Measurements from ENCODE around the gene GM2A. TPM values are rescaled to one million over a fixed set of nuclear protein-coding genes. Genes with fewer than 3 reads are reported as not detected.

The GM2A gene
- total and polyA plus RNA-seq, 2 of the 8 experiments (the other 6 are each of a cell fraction or from before 2014, with no cell fraction given), result 18.5 to 32.2 TPM

DNA sequence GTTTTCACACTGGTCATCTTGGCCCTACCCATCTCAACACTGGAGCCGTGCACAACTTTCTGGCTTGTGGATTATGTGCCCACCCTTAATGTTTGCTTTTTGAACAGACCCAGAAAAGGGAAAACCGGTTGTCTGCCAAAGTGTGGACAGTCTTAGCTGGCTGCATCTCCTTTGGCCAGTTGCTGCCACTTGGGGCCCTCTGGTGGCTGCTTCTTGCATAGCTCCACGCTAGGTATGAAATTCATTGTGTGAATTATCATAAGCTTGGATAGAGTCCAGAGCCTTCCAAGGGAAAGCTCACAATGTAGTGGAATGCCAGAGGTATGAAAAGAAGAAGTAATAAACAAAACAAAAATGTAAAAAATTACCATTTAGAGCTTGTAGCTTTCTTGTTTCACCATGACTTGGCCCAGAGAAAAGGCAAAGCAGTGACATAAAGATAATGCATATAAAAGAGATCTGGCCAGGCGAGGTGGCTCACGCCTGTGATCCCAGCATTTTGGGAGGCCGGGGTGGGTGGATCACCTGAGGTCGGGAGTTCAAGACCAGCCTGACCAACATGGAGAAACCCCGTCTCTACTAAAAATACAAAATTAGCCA lies 63.1 kb downstream of the GM2A start (continued):
- no peak for TF ChIP-seq CHD7 (IDR thresholded peaks at IDR 0.05; ENCODE audit: insufficient replicate concordance, low read length)
- peak; percentile 74 to 87 for TF ChIP-seq RAD21 (IDR thresholded peaks at IDR 0.05 in 1 of 2, conservative IDR thresholded peaks at IDR 0.05 in 1 of 2; ENCODE audit: low read depth in 2 of 2, low read length in 2 of 2)
- TF ChIP-seq GTF2F1 (IDR thresholded peaks at IDR 0.05; ENCODE audit: borderline replicate concordance, low read depth, low read length), result no peak
- no peak for TF ChIP-seq ATF2 (IDR thresholded peaks at IDR 0.05; ENCODE audit: low read length)
- no peak for TF ChIP-seq ZNF274 (IDR thresholded peaks at IDR 0.05; ENCODE audit: borderline replicate concordance, extremely low read depth, low read length)
